Hepatocyte (in vitro differentiated cells): Measurements from ENCODE around the gene PDZK1IP1. TPM values are rescaled to one million over a fixed set of nuclear protein-coding genes. Genes with fewer than 3 reads are reported as not detected.

Source experiments
- DNase-seq: peaks from one replicate; pipeline ENCODE4 v3.0.0-alpha.2; 2016; ENCODE audit warnings: low spot score
- H2AFZ ChIP-seq: fragments of 200-600 bp; sonication (generic); 2 replicates; pipeline ENCODE4 v1.6.0; 2016; ENCODE audit warnings: antibody characterized with exemption, mild to moderate bottlenecking
- H3K27ac ChIP-seq: fragments of 200-600 bp; sonication (generic); 2 replicates; pipeline ENCODE4 v1.5.1; 2016; ENCODE audit warnings: mild to moderate bottlenecking
- H3K27me3 ChIP-seq: fragments of 200-600 bp; sonication (generic); 2 replicates; pipeline ENCODE4 v1.6.1; 2016
- H3K36me3 ChIP-seq: fragments of 200-600 bp; sonication (generic); replicated peaks from 2 replicates; pipeline ENCODE4 v1.5.1; 2016; ENCODE audit warnings: low read depth; ENCODE audit not compliant: insufficient read depth
- H3K4me1 ChIP-seq: fragments of 200-600 bp; sonication (generic); 2 replicates; pipeline ENCODE4 v1.5.1; 2016; ENCODE audit warnings: mild to moderate bottlenecking, moderate library complexity; ENCODE audit not compliant: insufficient read depth
- H3K4me2 ChIP-seq: fragments of 200-600 bp; sonication (generic); 2 replicates; pipeline ENCODE4 v1.6.0; 2016
- H3K4me3 ChIP-seq: fragments of 200-600 bp; sonication (generic); 2 replicates; pipeline ENCODE4 v1.5.1; 2016; ENCODE audit warnings: mild to moderate bottlenecking
- H3K79me2 ChIP-seq: fragments of 200-600 bp; sonication (generic); 2 replicates; pipeline ENCODE4 v1.6.0; 2017; ENCODE audit warnings: mild to moderate bottlenecking
- H3K9me2 ChIP-seq: fragments of 200-600 bp; sonication (generic); replicated peaks from 2 replicates; pipeline ENCODE4 v1.6.0; 2017; ENCODE audit warnings: mild to moderate bottlenecking; ENCODE audit not compliant: insufficient read depth
- H3K9me3 ChIP-seq: fragments of 200-600 bp; sonication (generic); 2 replicates; pipeline ENCODE4 v1.5.1; 2016; ENCODE audit warnings: low read depth, mild to moderate bottlenecking
- H4K20me1 ChIP-seq: fragments of 200-600 bp; sonication (generic); 2 replicates; pipeline ENCODE4 v1.6.0; 2016; ENCODE audit warnings: mild to moderate bottlenecking; ENCODE audit not compliant: insufficient read depth, poor library complexity, severe bottlenecking
- CTCF ChIP-seq: fragments of 200-600 bp; sonication (generic); IDR thresholded peaks from 2 replicates; pipeline ENCODE4 v1.5.1; 2016; ENCODE audit warnings: antibody characterized with exemption, mild to moderate bottlenecking; ENCODE audit not compliant: poor library complexity
- EZH2 ChIP-seq: fragments of 200-600 bp; sonication (generic); IDR thresholded peaks from 2 replicates; pipeline ENCODE4 v1.6.1; 2016; ENCODE audit warnings: antibody characterized with exemption, mild to moderate bottlenecking, borderline replicate concordance
- EZH2phosphoT487 ChIP-seq: fragments of 200-600 bp; sonication (generic); IDR thresholded peaks from one replicate; pipeline ENCODE4 v1.6.1; 2018; ENCODE audit warnings: antibody characterized with exemption, mild to moderate bottlenecking, low read depth, moderate library complexity; ENCODE audit not compliant: unreplicated experiment, severe bottlenecking
- WGBS: methylation state at CpG from one replicate; pipeline ENCODE4 v1.1.6; 2016; ENCODE audit warnings: low lambda C conversion rate; ENCODE audit errors: missing lambda C conversion rate; 5-methylcytosine and 5-hydroxymethylcytosine counted together
- polyA plus RNA-seq: library from polyadenylated mRNA; unstranded; fragments of >200 nt; fragmentation: Nextera tagmentation; extraction: Ambion mirVana; gene quantifications from 2 replicates; pipeline ENCODE4 v1.2.1, GENCODE V29; 2016
- total RNA-seq: library from RNA; depleted of rRNA; stranded (reverse); fragments of >200 nt; gene quantifications from 2 replicates; pipeline ENCODE4 v1.2.3, GENCODE V29; 2014

Gene PDZK1IP1
- total and polyA plus RNA-seq, 2 experiments from 2014 or later, result 0.37 to 0.71 TPM

GRCh38 chr1:47224676-47225399 is 35.0 kb upstream of the PDZK1IP1 start:
- Histone ChIP-seq H3K9me3 (no peaks in the 10 kb centered on the region), H2AFZ (no peak overlapping the region), H3K27ac (no peak overlapping the region), H3K27me3 (peaks cover 89% of the 10 kb centered on the region), H4K20me1 (no peaks in the 10 kb centered on the region), H3K4me3 (no peak overlapping the region), H3K4me2 (peak overlapping the region; percentile 83), H3K4me1 (peaks cover 9% of the 10 kb centered on the region), H3K9me2 (no peaks in the 10 kb centered on the region), H3K79me2 (no peaks in the 10 kb centered on the region), H3K36me3 (no peaks in the 10 kb centered on the region)
- WGBS, result 5% methylated on average over 20 of the region's 30 CpGs
- DNase-seq, result no peak
- no peak for TF ChIP-seq CTCF
- TF ChIP-seq EZH2phosphoT487, result no peak
- peak; percentile 26 for TF ChIP-seq EZH2

GRCh38 chr1:47223921-47224675 is 34.3 kb upstream of the PDZK1IP1 start:
- H3K4me2 ChIP-seq, result no peak overlapping the region
- peaks cover 82% of the 10 kb centered on the region for H3K27me3 ChIP-seq
- H3K79me2 ChIP-seq, result no peaks in the 10 kb centered on the region
- no peak overlapping the region for H2AFZ ChIP-seq
- H3K9me2 ChIP-seq, result no peaks in the 10 kb centered on the region
- H3K4me3 ChIP-seq, result no peak overlapping the region
- no peaks in the 10 kb centered on the region for H3K36me3 ChIP-seq
- no peak overlapping the region for H3K27ac ChIP-seq
- 10% methylated on average over 9 of the region's 9 CpGs for WGBS
- peaks cover 9% of the 10 kb centered on the region for H3K4me1 ChIP-seq
- TF ChIP-seq EZH2phosphoT487 (no peak), EZH2 (no peak), CTCF (no peak)
- no peaks in the 10 kb centered on the region for H3K9me3 ChIP-seq
- no peak for DNase-seq
- H4K20me1 ChIP-seq, result no peaks in the 10 kb centered on the region

GRCh38 chr1:47223174-47223920 is 33.5 kb upstream of the PDZK1IP1 start:
- H2AFZ ChIP-seq, result no peak overlapping the region
- DNase-seq, result no peak
- H3K27me3 ChIP-seq, result peaks cover 74% of the 10 kb centered on the region
- WGBS, result 50% methylated on average over 10 of the region's 10 CpGs
- H3K4me2 ChIP-seq, result no peak overlapping the region
- H3K79me2 ChIP-seq, result no peaks in the 10 kb centered on the region
- no peaks in the 10 kb centered on the region for H3K9me3 ChIP-seq
- no peaks in the 10 kb centered on the region for H3K9me2 ChIP-seq
- TF ChIP-seq CTCF (no peak), EZH2phosphoT487 (no peak)
- no peak overlapping the region for H3K4me3 ChIP-seq
- H4K20me1 ChIP-seq, result no peaks in the 10 kb centered on the region
- H3K36me3 ChIP-seq, result no peaks in the 10 kb centered on the region
- H3K4me1 ChIP-seq, result peaks cover 9% of the 10 kb centered on the region
- no peak overlapping the region for H3K27ac ChIP-seq
